ENCODE measurements around the gene ERC2.

Gene ERC2

DNA sequence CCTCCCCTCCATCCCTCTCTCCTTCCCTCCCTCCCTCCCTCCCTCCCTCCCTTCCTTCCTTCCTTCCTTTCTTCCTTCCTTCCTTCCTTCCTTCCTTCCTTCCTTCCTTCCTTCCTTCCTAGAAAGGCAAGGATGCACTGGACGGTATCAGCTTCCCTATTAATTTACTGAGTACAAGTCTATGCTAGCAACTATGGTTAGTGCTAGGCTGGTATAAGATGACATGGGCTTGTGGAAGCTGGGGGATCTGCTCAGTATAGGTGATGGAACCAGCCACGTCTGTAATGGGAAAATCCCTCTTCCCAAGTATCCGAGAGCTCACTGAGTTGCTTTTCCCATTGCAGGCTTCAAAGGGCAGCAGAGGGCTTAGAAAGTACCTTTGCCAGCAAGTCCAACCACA is 884.8 kb downstream of the ERC2 start:
- Histone ChIP-seq H3K27ac (ENCODE audit: low read depth, low read length) (no peak overlapping the region), H4K20me1 (ENCODE audit: low read depth, low read length) (no peaks in the 10 kb centered on the region), H3K36me3 (ENCODE audit: low read length) (no peaks in the 10 kb centered on the region), H3K27me3 (ENCODE audit: low read length) (no peaks in the 10 kb centered on the region), H3K4me2 (ENCODE audit: low read depth, low read length, poor library complexity, severe bottlenecking) (no peak overlapping the region), H3K9me2 (replicated peaks; ENCODE audit: insufficient read depth, low read length) (no peaks in the 10 kb centered on the region), H2AFZ (ENCODE audit: low read depth, low read length, severe bottlenecking) (no peak overlapping the region), H3K9me3 (ENCODE audit: insufficient read depth, low read length) (no peaks in the 10 kb centered on the region), H3K9ac (ENCODE audit: low read length) (no peak overlapping the region), H3F3A (ENCODE audit: insufficient read depth) (no peaks in the 10 kb centered on the region), H3K4me3 (ENCODE audit: insufficient read depth, low read length, poor library complexity, severe bottlenecking) (no peak overlapping the region), H3K79me2 (ENCODE audit: insufficient read depth, low read length) (no peaks in the 10 kb centered on the region)
- TF ChIP-seq EZH2phosphoT487 (conservative IDR thresholded peaks at IDR 0.05; ENCODE audit: low read length) = no peak
- TF ChIP-seq, protein P1, sequence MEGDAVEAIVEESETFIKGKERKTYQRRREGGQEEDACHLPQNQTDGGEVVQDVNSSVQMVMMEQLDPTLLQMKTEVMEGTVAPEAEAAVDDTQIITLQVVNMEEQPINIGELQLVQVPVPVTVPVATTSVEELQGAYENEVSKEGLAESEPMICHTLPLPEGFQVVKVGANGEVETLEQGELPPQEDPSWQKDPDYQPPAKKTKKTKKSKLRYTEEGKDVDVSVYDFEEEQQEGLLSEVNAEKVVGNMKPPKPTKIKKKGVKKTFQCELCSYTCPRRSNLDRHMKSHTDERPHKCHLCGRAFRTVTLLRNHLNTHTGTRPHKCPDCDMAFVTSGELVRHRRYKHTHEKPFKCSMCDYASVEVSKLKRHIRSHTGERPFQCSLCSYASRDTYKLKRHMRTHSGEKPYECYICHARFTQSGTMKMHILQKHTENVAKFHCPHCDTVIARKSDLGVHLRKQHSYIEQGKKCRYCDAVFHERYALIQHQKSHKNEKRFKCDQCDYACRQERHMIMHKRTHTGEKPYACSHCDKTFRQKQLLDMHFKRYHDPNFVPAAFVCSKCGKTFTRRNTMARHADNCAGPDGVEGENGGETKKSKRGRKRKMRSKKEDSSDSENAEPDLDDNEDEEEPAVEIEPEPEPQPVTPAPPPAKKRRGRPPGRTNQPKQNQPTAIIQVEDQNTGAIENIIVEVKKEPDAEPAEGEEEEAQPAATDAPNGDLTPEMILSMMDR (IDR thresholded peaks at IDR 0.05; ENCODE audit: insufficient read depth, low read length, poor library complexity, severe bottlenecking) = no peak

DNA sequence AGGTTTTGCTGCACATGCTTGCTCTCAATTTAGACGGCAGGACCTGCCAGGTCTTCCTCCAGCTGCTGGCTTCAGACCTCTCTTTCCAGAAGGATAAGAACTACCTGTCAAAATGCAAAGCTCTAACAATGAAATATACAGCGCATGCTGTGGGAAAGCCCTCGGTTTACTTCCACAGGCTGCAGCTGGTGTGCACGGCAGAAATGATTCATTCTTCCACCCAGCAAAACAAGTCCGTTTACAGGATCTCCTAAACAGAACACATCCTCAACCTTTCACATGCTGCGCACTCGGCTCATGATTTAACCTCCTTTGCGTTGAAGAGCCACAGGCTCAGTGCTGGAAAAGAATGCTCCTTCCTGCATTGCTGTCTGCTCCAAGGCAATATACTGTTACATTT is 888.8 kb downstream of the ERC2 start:
- Histone ChIP-seq H4K20me1 (ENCODE audit: low read depth, low read length) (no peaks in the 10 kb centered on the region), H3K36me3 (ENCODE audit: low read length) (no peaks in the 10 kb centered on the region), H3K27me3 (ENCODE audit: low read length) (no peaks in the 10 kb centered on the region), H3K9ac (ENCODE audit: low read length) (no peak overlapping the region), H3F3A (ENCODE audit: insufficient read depth) (no peaks in the 10 kb centered on the region), H3K9me3 (ENCODE audit: insufficient read depth, low read length) (no peaks in the 10 kb centered on the region), H2AFZ (ENCODE audit: low read depth, low read length, severe bottlenecking) (no peak overlapping the region), H3K9me2 (replicated peaks; ENCODE audit: insufficient read depth, low read length) (no peaks in the 10 kb centered on the region), H3K27ac (ENCODE audit: low read depth, low read length) (no peak overlapping the region), H3K79me2 (ENCODE audit: insufficient read depth, low read length) (no peaks in the 10 kb centered on the region), H3K4me3 (ENCODE audit: insufficient read depth, low read length, poor library complexity, severe bottlenecking) (no peak overlapping the region), H3K4me2 (ENCODE audit: low read depth, low read length, poor library complexity, severe bottlenecking) (no peak overlapping the region)
- no peak for TF ChIP-seq EZH2phosphoT487 (conservative IDR thresholded peaks at IDR 0.05; ENCODE audit: low read length)
- TF ChIP-seq, protein P1 (IDR thresholded peaks at IDR 0.05; ENCODE audit: insufficient read depth, low read length, poor library complexity, severe bottlenecking) = no peak

DNA sequence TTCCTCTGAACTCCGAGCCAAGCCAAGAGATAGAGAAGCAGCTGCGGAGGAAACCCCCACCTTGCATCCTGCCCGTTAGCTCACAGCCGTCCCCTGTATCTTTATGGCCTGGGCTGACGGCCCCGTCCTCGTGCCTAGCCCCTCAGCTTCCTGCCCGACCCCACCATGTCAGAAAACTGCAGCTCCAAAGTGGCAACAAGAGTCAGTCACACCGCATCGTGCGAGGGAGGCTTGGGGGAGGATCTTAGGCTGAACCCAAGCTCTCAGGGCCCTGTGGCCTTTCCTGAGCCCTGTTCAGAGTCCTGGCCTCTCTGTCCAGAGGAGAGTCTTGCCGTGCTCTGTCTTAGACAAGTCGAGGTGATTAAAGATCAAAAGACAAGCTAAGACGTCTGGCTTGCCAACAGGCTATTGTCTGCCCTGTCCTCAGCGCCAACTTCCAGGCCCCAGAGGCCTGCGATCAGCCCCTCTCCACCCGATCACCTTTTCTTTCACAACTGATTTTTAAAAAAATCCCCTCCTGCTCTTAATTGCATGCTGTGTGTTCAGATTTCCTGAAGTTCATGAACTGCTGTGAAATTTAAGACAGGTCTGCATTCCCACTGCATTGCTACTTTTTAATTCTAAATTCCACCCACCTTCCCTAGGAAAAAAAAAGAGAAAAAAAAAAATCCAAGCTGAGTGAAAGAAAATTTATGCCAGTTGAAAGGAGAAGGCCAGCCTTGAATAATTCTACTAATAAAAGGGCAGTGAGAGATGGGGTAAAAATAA is 891.5 kb downstream of the ERC2 start:
- no peak for TF ChIP-seq EZH2phosphoT487 (conservative IDR thresholded peaks at IDR 0.05; ENCODE audit: low read length)
- TF ChIP-seq, protein P1 (IDR thresholded peaks at IDR 0.05; ENCODE audit: insufficient read depth, low read length, poor library complexity, severe bottlenecking) = no peak
- no peak overlapping the region for H2AFZ ChIP-seq (ENCODE audit: low read depth, low read length, severe bottlenecking)
- H3K27me3 ChIP-seq (ENCODE audit: low read length) = no peaks in the 10 kb centered on the region
- no peaks in the 10 kb centered on the region for H3K9me2 ChIP-seq (replicated peaks; ENCODE audit: insufficient read depth, low read length)
- H3K4me2 ChIP-seq (ENCODE audit: low read depth, low read length, poor library complexity, severe bottlenecking) = no peak overlapping the region
- no peak overlapping the region for H3K9ac ChIP-seq (ENCODE audit: low read length)
- no peaks in the 10 kb centered on the region for H4K20me1 ChIP-seq (ENCODE audit: low read depth, low read length)
- no peaks in the 10 kb centered on the region for H3F3A ChIP-seq (ENCODE audit: insufficient read depth)
- H3K79me2 ChIP-seq (ENCODE audit: insufficient read depth, low read length) = no peaks in the 10 kb centered on the region
- H3K36me3 ChIP-seq (ENCODE audit: low read length) = no peaks in the 10 kb centered on the region
- H3K9me3 ChIP-seq (ENCODE audit: insufficient read depth, low read length) = no peaks in the 10 kb centered on the region
- no peak overlapping the region for H3K27ac ChIP-seq (ENCODE audit: low read depth, low read length)
- H3K4me3 ChIP-seq (ENCODE audit: insufficient read depth, low read length, poor library complexity, severe bottlenecking) = no peak overlapping the region

Data from SU-DHL-6 (cell line).